Neural cell (in vitro differentiated cells): Measurements from ENCODE around the gene CAMK1D. TPM values are rescaled to one million over a fixed set of nuclear protein-coding genes. Genes with fewer than 3 reads are reported as not detected.

ENCODE experiments used
- H2AFZ ChIP-seq: fragments of 200-600, 300-800 bp; sonication (generic), shearing (Covaris generic); 2 replicates; pipeline ENCODE4 v1.6.0; 2014; ENCODE audit warnings: low read depth, mild to moderate bottlenecking, antibody characterized with exemption, low read length, moderate library complexity
- H3F3A ChIP-seq: fragments of 200-600 bp; shearing (Covaris generic); 2 replicates; pipeline ENCODE4 v1.6.1; 2016; ENCODE audit warnings: mild to moderate bottlenecking, moderate library complexity, mixed read lengths, antibody characterized with exemption, low read length; ENCODE audit not compliant: insufficient read depth, poor library complexity, severe bottlenecking
- H3K27ac ChIP-seq: fragments of 200-600, 300-800 bp; sonication (generic), shearing (Covaris generic); 2 replicates; pipeline ENCODE4 v1.5.1; 2014; ENCODE audit warnings: mild to moderate bottlenecking, low read length, moderate library complexity
- H3K27me3 ChIP-seq: fragments of 300-800, 200-600 bp; sonication (generic), shearing (Covaris generic); 2 replicates; pipeline ENCODE4 v1.6.0; 2014; ENCODE audit warnings: mild to moderate bottlenecking, low read depth, low read length, moderate library complexity; ENCODE audit not compliant: insufficient read depth
- H3K36me3 ChIP-seq: fragments of 300-800, 200-600 bp; sonication (generic), shearing (Covaris generic); 2 replicates; pipeline ENCODE4 v1.5.1; 2014; ENCODE audit warnings: mild to moderate bottlenecking, antibody characterized with exemption, low read length, moderate library complexity; ENCODE audit not compliant: insufficient read depth
- H3K4me2 ChIP-seq: fragments of 300-800, 200-600 bp; sonication (generic), shearing (Covaris generic); 2 replicates; pipeline ENCODE4 v1.6.0; 2014; ENCODE audit warnings: mild to moderate bottlenecking, low read length
- H3K4me3 ChIP-seq: fragments of 300-800, 200-600 bp; sonication (generic), shearing (Covaris generic); 2 replicates; pipeline ENCODE4 v1.5.1; 2014; ENCODE audit warnings: mild to moderate bottlenecking, low read length, moderate library complexity
- H3K79me2 ChIP-seq: fragments of 200-600 bp; shearing (Covaris generic); replicated peaks from 2 replicates; pipeline ENCODE4 v1.6.0; 2014; ENCODE audit warnings: mild to moderate bottlenecking, low read length, moderate library complexity; ENCODE audit not compliant: insufficient read depth
- H3K9ac ChIP-seq: fragments of 300-800, 200-600 bp; sonication (generic), shearing (Covaris generic); 2 replicates; pipeline ENCODE4 v1.6.1; 2016; ENCODE audit warnings: mild to moderate bottlenecking, low read length, mixed read lengths
- H3K9me2 ChIP-seq: fragments of 200-600 bp; shearing (Covaris generic); 2 replicates; pipeline ENCODE4 v1.6.1; 2016; ENCODE audit warnings: mild to moderate bottlenecking, low read length, mixed read lengths; ENCODE audit not compliant: insufficient read depth
- H3K9me3 ChIP-seq: fragments of 200-600, 300-800 bp; sonication (generic), shearing (Covaris generic); 2 replicates; pipeline ENCODE4 v1.6.1; 2016; ENCODE audit warnings: mild to moderate bottlenecking, mixed run types, low read length, moderate library complexity, mixed read lengths
- H4K20me1 ChIP-seq: fragments of 200-600 bp; shearing (Covaris generic); 2 replicates; pipeline ENCODE4 v1.6.1; 2016; ENCODE audit warnings: mild to moderate bottlenecking, mixed run types; ENCODE audit not compliant: insufficient read depth
- EP300 ChIP-seq: fragments of 450-650 bp; conservative IDR thresholded peaks from 2 replicates; pipeline ENCODE4 v1.6.1; 2014; ENCODE audit warnings: antibody characterized with exemption, mild to moderate bottlenecking, moderate library complexity; ENCODE audit not compliant: poor library complexity, severe bottlenecking
- EZH2 ChIP-seq: fragments of 200-600, 300-800 bp; shearing (Covaris generic), sonication (generic); IDR thresholded peaks from 2 replicates; pipeline ENCODE4 v1.6.1; 2014; ENCODE audit warnings: antibody characterized with exemption, low read length, borderline replicate concordance, mild to moderate bottlenecking; ENCODE audit not compliant: insufficient read depth, poor library complexity, severe bottlenecking
- MXI1 ChIP-seq: fragments of 450-650 bp; conservative IDR thresholded peaks from 2 replicates; pipeline ENCODE4 v1.6.1; 2014; ENCODE audit warnings: antibody characterized with exemption, mild to moderate bottlenecking; ENCODE audit not compliant: poor library complexity, severe bottlenecking
- POLR2AphosphoS5 ChIP-seq: IDR thresholded peaks from 2 replicates; pipeline ENCODE4 v1.6.1; 2012
- RAD21 ChIP-seq: fragments of 450-650 bp; conservative IDR thresholded peaks from 2 replicates; pipeline ENCODE4 v1.6.1; 2014; ENCODE audit warnings: antibody characterized with exemption, mild to moderate bottlenecking, moderate library complexity
- SMC3 ChIP-seq: fragments of 450-650 bp; conservative IDR thresholded peaks from 2 replicates; pipeline ENCODE4 v1.6.1; 2014; ENCODE audit warnings: antibody characterized with exemption, mild to moderate bottlenecking, moderate library complexity; ENCODE audit not compliant: poor library complexity
- TAF1 ChIP-seq: IDR thresholded peaks from 2 replicates; pipeline ENCODE4 v1.6.1; 2012; ENCODE audit warnings: low read depth
- polyA plus RNA-seq: library from polyadenylated mRNA; depleted of rRNA; stranded (reverse); fragments of >200 nt; gene quantifications from 2 replicates; pipeline ENCODE4 v1.2.3, GENCODE V29; 2014
- TF ChIP-seq, protein P1 (sequence below): fragments of 450-650 bp; IDR thresholded peaks from 2 replicates; pipeline ENCODE4 v1.5.1; 2014; ENCODE audit warnings: antibody characterized with exemption, mild to moderate bottlenecking, moderate library complexity; ENCODE audit not compliant: poor library complexity, severe bottlenecking
- TF ChIP-seq, protein P2 (sequence below): IDR thresholded peaks from 2 replicates; pipeline ENCODE4 v1.6.1; 2012; ENCODE audit warnings: borderline replicate concordance

Gene CAMK1D
- polyA plus RNA-seq, 1 donor from 2014 or later = 13.8 TPM

DNA sequence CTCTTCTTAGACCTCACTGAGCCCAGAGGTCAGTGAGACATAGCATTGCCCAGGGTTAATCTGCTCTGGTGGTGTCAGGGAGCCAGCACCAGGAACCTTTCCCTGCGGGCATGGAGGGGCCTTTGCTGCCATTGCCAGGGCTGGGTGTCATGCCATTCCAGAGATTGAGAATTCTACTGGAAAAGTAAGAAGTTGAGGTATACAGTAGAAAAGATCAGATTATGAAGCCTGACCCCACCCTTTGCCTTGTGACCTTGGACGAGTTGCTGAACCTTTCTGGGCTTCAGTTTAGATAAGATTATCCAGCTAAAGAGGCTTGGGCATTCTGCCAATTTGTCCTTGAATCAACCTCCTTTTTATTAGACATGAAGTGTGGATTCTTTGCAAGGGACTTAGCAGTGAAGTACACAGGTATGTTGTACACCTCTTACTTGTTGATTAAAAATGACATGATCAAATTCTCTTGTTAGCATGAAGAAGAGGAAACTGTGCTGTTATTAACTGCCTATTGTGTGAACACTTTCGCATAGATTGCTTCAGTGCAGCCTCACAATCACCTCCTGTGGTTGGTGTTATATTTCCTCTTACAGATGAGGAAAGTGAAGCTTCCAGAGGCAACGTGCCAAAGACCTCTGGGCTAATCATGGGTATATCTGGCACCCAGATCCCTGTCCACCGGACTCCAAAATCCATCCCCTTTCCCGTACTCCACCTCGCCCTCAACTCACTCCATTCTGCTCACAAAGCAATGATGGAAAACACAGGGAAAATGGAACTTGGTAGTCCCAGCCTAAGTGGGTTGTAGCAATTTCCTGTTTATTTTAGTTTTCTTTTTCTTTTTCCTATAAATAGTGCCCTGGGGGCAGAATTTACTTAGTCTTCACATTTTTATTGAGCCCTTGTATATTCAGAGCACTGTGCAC is 151.3 kb downstream of the CAMK1D start:
- no peak overlapping the region for H3K4me2 ChIP-seq
- no peak overlapping the region for H2AFZ ChIP-seq
- no peaks in the 10 kb centered on the region for H3F3A ChIP-seq
- H3K27ac ChIP-seq = no peak overlapping the region
- H3K9ac ChIP-seq = no peak overlapping the region
- no peaks in the 10 kb centered on the region for H3K9me3 ChIP-seq
- TF ChIP-seq, protein P1, sequence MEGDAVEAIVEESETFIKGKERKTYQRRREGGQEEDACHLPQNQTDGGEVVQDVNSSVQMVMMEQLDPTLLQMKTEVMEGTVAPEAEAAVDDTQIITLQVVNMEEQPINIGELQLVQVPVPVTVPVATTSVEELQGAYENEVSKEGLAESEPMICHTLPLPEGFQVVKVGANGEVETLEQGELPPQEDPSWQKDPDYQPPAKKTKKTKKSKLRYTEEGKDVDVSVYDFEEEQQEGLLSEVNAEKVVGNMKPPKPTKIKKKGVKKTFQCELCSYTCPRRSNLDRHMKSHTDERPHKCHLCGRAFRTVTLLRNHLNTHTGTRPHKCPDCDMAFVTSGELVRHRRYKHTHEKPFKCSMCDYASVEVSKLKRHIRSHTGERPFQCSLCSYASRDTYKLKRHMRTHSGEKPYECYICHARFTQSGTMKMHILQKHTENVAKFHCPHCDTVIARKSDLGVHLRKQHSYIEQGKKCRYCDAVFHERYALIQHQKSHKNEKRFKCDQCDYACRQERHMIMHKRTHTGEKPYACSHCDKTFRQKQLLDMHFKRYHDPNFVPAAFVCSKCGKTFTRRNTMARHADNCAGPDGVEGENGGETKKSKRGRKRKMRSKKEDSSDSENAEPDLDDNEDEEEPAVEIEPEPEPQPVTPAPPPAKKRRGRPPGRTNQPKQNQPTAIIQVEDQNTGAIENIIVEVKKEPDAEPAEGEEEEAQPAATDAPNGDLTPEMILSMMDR = no peak
- TF ChIP-seq EP300 = no peak
- TF ChIP-seq TAF1 = no peak
- TF ChIP-seq MXI1 = no peak
- no peak for TF ChIP-seq EZH2
- TF ChIP-seq RAD21 = no peak
- TF ChIP-seq SMC3 = no peak
- no peak for TF ChIP-seq POLR2AphosphoS5
- TF ChIP-seq, protein P2, sequence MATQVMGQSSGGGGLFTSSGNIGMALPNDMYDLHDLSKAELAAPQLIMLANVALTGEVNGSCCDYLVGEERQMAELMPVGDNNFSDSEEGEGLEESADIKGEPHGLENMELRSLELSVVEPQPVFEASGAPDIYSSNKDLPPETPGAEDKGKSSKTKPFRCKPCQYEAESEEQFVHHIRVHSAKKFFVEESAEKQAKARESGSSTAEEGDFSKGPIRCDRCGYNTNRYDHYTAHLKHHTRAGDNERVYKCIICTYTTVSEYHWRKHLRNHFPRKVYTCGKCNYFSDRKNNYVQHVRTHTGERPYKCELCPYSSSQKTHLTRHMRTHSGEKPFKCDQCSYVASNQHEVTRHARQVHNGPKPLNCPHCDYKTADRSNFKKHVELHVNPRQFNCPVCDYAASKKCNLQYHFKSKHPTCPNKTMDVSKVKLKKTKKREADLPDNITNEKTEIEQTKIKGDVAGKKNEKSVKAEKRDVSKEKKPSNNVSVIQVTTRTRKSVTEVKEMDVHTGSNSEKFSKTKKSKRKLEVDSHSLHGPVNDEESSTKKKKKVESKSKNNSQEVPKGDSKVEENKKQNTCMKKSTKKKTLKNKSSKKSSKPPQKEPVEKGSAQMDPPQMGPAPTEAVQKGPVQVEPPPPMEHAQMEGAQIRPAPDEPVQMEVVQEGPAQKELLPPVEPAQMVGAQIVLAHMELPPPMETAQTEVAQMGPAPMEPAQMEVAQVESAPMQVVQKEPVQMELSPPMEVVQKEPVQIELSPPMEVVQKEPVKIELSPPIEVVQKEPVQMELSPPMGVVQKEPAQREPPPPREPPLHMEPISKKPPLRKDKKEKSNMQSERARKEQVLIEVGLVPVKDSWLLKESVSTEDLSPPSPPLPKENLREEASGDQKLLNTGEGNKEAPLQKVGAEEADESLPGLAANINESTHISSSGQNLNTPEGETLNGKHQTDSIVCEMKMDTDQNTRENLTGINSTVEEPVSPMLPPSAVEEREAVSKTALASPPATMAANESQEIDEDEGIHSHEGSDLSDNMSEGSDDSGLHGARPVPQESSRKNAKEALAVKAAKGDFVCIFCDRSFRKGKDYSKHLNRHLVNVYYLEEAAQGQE = no peak
- no peaks in the 10 kb centered on the region for H3K79me2 ChIP-seq
- H3K9me2 ChIP-seq = no peaks in the 10 kb centered on the region
- H3K36me3 ChIP-seq = no peaks in the 10 kb centered on the region
- no peaks in the 10 kb centered on the region for H3K27me3 ChIP-seq
- H3K4me3 ChIP-seq = no peak overlapping the region
- no peaks in the 10 kb centered on the region for H4K20me1 ChIP-seq

DNA sequence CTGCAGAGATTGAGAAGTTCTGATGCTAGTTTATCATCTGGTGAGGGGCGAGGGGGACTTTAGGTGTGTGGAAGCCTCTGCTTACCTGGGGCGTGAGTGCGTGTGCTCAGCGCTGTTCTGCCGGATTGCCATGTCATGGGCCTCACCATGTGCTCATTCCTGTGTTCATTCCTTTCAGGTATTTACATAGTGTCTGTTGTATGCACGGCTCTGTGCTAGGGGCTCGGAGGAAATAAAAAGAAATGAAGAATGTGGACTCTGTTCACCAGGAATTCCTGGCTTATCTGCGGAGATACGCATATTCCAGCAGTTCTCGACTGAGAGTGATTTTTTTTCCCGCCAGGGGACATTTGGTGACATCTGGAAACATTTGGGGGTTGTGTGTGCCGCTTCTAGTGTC is 152.0 kb downstream of the CAMK1D start:
- Histone ChIP-seq H3K27me3 (no peaks in the 10 kb centered on the region), H3K4me2 (no peak overlapping the region), H3K4me3 (no peak overlapping the region), H3K9me3 (no peaks in the 10 kb centered on the region), H3K9ac (no peak overlapping the region), H2AFZ (no peak overlapping the region), H3K79me2 (no peaks in the 10 kb centered on the region), H3K36me3 (no peaks in the 10 kb centered on the region), H3K27ac (no peak overlapping the region), H3F3A (no peaks in the 10 kb centered on the region), H4K20me1 (no peaks in the 10 kb centered on the region), H3K9me2 (no peaks in the 10 kb centered on the region)
- TF ChIP-seq MXI1 (no peak), RAD21 (no peak), EZH2 (no peak), EP300 (no peak), SMC3 (no peak), POLR2AphosphoS5 (no peak), TAF1 (no peak)
- TF ChIP-seq, protein P2 = no peak
- TF ChIP-seq, protein P1 = no peak
